Right lobe of liver (tissue), 6 donors: ENCODE measurements around the gene HNRNPH2. TPM values are rescaled to one million over a fixed set of nuclear protein-coding genes. Genes with fewer than 3 reads are reported as not detected.
A peak's percentile ranks its signal among the peaks of the same experiment; 100 is the strongest.

ENCODE experiments used
- ATAC-seq, 4 donors: fragments of 200-7000 bp; cut with Tn5 transposase; one replicate each; pipeline ENCODE4 v1.9.1; 2020; ENCODE audit warnings: mild to moderate bottlenecking in 4 of 4, moderate library complexity in 4 of 4
- DNase-seq, 3 donors: peaks; one replicate each; pipeline ENCODE4 v3.0.0-alpha.2; 2020
- H3K27ac ChIP-seq, 3 donors: fragments of 200-600 bp; one replicate each; pipeline ENCODE4 v1.8.0; 2022
- H3K27me3 ChIP-seq, 2 donors: fragments of 200-600 bp; one replicate each; pipeline ENCODE4 v1.8.0; 2022
- H3K36me3 ChIP-seq, 4 donors: fragments of 200-600 bp; sonication (generic) in 1 of 4; one replicate each; pipeline versions ENCODE4 v1.5.1 to v1.8.0; 2017 to 2022; ENCODE audit warnings: control low read depth in 1 of 4
- H3K4me1 ChIP-seq, 4 donors: fragments of 200-600 bp; sonication (generic) in 1 of 4; one replicate each; pipeline versions ENCODE4 v1.5.1 to v1.8.0; 2017 to 2022; ENCODE audit warnings: control low read depth in 1 of 4
- H3K4me3 ChIP-seq, 3 donors: fragments of 200-600 bp; one replicate each; pipeline ENCODE4 v1.8.0; 2022
- H3K9me3 ChIP-seq, 4 donors: fragments of 200-600 bp; sonication (generic) in 1 of 4; one replicate each; pipeline versions ENCODE4 v1.5.1 to v1.8.0; 2017 to 2022; ENCODE audit warnings: control low read depth in 1 of 4
- POLR2A ChIP-seq: fragments of 450-650 bp; IDR thresholded peaks from one replicate; pipeline ENCODE4 v1.6.1; 2017; ENCODE audit warnings: antibody characterized with exemption, mild to moderate bottlenecking
- WGBS: methylation state at CpG from one replicate; pipeline ENCODE4 v1.1.6; 2018; ENCODE audit warnings: low coverage, low lambda C conversion rate; ENCODE audit not compliant: insufficient coverage; ENCODE audit errors: missing lambda C conversion rate; 5-methylcytosine and 5-hydroxymethylcytosine counted together
- intact Hi-C, 2 donors: fragments of 100-400 bp; cut with DNase I; formaldehyde crosslinking; loops; one replicate each; pipeline versions ENCODE4 v1.11.2 to v1.14.1; 2022
- total RNA-seq, 6 experiments: library from RNA; depleted of rRNA in 2 of 6; stranded (reverse); fragments of >200 nt in 2 of 6; fragmentation: NEBNext Ultra II Directional in 3 of 6; extraction: Animal tissue kit (Norgen Biotek cat#: 25700) in 3 of 6; gene quantifications; one replicate each; pipeline versions ENCODE4 v1.1.0 to v1.2.4, GENCODE V29; 2016 to 2023
- TF ChIP-seq, protein P1 (sequence below), 4 donors: fragments of 200-600 bp in 3 of 4; fragments of 450-650 bp in 1 of 4; IDR thresholded peaks; one replicate each; pipeline versions ENCODE4 v1.5.1 to v1.8.0; 2016 to 2022; ENCODE audit warnings: antibody characterized with exemption in 4 of 4, mild to moderate bottlenecking in 2 of 4
- donor health status: DM: no; HTN: yes; CAD: no.
- donor health status: DM: no; HTN: no; CAD: no.
- donor health status: DM: no; HTN: no; CAD: no.
- donor health status: DM: no; HTN: yes; CAD: no.
- donor health status: DM: no; HTN: yes; CAD: no.

Gene HNRNPH2
- total RNA-seq, 6 experiments from 2014 or later = 19.5 to 38.2 (median 31.1) TPM

DNA sequence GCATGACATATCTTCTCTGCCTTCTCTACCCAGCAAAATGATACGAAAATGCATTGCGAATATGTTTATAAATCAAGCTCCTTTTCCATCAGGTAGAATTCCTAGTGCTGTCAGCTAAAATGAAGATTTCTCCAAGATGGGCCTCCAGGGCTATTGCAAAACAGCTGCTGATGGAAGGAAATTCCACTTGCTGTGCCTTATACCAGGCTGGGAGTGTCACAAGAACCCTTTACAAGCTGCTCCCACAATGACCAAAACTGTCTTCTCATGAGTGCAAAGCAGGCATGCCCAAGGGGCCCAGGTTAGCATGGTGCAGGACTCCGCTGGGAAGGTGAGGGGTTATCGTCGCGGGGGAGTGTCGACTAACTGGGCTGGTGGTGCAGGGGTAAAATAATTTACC is 8.7 kb downstream of the HNRNPH2 start:
- ATAC-seq = no peak
- H3K27me3 ChIP-seq = no peaks in the 10 kb centered on the region
- no peak for DNase-seq
- H3K4me1 ChIP-seq = no peaks in the 10 kb centered on the region
- intact Hi-C loops = no loop called here
- H3K4me3 ChIP-seq = no peak overlapping the region
- no peak for TF ChIP-seq POLR2A
- H3K36me3 ChIP-seq = peaks cover 0 to 10% (median 3%) of the 10 kb centered on the region in 4 donors
- H3K9me3 ChIP-seq = no peaks in the 10 kb centered on the region
- WGBS = 73% methylated on average over 7 of the region's 7 CpGs
- H3K27ac ChIP-seq = no peak overlapping the region

DNA sequence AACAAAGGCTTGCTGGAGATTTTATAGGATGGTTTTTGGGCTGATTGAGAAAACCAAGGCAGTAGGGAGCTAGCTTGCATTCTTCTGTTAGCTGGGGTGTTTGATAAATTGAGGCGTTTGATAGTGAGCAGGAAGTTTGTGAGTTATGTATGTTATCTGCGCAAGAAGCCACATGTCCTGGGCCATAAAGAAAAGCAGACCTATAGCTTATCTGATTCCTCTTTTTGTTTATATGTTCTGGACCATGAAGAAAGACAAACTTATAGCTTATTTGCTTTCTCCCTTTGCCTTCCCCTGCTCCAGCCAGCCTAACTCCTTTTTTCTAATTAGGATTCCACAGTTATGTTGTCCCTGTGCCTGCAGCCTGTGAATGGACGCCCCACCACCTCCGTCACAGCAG is 9.2 kb downstream of the HNRNPH2 start:
- intact Hi-C loops = no loop called here
- WGBS = 67% methylated on average over 4 of the region's 4 CpGs
- no peak for ATAC-seq
- no peak overlapping the region for H3K4me3 ChIP-seq
- H3K27me3 ChIP-seq = no peaks in the 10 kb centered on the region
- no peak for DNase-seq
- peaks cover 0 to 10% (median 2%) of the 10 kb centered on the region in 4 donors for H3K36me3 ChIP-seq
- no peaks in the 10 kb centered on the region for H3K4me1 ChIP-seq
- no peak for TF ChIP-seq POLR2A
- TF ChIP-seq, protein P1, sequence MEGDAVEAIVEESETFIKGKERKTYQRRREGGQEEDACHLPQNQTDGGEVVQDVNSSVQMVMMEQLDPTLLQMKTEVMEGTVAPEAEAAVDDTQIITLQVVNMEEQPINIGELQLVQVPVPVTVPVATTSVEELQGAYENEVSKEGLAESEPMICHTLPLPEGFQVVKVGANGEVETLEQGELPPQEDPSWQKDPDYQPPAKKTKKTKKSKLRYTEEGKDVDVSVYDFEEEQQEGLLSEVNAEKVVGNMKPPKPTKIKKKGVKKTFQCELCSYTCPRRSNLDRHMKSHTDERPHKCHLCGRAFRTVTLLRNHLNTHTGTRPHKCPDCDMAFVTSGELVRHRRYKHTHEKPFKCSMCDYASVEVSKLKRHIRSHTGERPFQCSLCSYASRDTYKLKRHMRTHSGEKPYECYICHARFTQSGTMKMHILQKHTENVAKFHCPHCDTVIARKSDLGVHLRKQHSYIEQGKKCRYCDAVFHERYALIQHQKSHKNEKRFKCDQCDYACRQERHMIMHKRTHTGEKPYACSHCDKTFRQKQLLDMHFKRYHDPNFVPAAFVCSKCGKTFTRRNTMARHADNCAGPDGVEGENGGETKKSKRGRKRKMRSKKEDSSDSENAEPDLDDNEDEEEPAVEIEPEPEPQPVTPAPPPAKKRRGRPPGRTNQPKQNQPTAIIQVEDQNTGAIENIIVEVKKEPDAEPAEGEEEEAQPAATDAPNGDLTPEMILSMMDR (IDR thresholded peaks at IDR 0.05) = no peak
- peak overlapping the region in 1 of 3 donors; percentile 89 for H3K27ac ChIP-seq
- H3K9me3 ChIP-seq = no peaks in the 10 kb centered on the region

DNA sequence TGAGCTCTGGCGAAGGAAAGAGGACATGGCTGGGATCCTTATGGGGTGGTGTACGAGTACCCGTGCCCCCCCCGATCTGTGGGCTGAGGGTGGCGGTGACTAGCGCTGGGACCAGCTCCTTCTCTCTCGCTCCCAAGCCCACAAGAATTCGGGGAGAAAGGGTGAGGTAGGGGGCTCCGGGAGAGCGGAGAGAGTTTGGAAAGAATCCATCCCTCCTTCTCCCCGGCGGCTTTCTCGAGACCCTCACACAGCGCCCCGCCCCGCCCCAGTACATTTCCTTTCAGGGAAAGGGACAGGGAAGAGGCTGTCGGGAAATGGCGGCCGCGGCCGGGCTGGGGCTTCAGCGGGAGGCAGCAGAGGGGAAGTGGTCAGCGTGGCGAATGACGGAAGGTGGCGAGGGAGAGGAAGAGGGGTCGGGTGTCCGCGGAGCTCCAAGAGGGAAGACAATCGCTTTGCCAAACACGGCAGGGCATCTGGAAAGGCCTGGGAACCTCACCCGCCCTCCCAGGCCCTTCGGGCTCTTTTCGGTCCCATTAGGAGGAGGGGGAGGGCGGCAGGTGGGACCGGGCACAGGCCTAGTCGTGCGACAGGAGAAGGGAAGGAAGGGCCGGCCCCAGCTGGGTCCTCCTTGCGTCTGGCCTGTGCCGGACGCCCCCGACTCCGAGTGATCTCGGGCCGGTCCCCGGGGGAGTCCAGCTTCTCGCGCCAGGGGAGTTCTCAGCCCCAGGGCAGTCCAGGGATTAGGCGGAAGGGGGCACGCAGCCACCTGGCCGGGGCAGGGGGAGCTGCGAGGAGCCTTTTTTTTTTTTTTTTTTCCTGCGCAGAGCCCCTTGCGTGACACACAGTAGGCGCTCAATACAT is 10.2 kb downstream of the HNRNPH2 start:
- ATAC-seq = peak; percentile 76 to 91 (median 79)
- peak; percentile 70 to 75 (median 72) for DNase-seq
- intact Hi-C loops = no loop called here

DNA sequence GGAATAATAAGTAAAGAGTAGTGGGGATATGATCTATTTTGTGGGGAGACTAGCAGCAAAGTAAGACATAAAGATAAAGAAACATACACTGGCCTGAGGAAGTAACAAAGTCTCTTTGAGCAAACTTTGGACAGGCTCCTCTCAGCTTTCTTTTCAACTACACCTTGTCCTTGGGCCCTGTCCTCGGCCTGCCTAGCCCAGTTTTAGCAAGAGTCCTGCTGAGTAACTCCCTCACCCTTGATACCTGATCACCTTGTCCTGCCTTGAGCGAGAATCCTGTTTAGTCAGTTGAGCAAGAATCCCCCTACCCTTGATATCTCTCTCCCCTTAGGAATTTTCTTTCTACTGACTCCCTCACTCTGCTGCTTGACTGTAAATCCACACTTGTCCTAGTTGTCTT is 11.5 kb downstream of the HNRNPH2 start:
- Histone ChIP-seq H3K36me3 (no peaks in the 10 kb centered on the region), H3K27ac (no peak overlapping the region), H3K4me1 (no peaks in the 10 kb centered on the region), H3K4me3 (no peak overlapping the region), H3K9me3 (no peaks in the 10 kb centered on the region), H3K27me3 (no peaks in the 10 kb centered on the region)
- ATAC-seq (no peak), DNase-seq (no peak)
- no peak for TF ChIP-seq POLR2A
- TF ChIP-seq, protein P1 (IDR thresholded peaks at IDR 0.05) = no peak
- intact Hi-C loops = no loop called here
- 61% methylated on average over 2 of the region's 2 CpGs for WGBS

More for the DNA sequence above, 10.2 kb downstream of the HNRNPH2 start:
- Histone ChIP-seq H3K27ac (peak overlapping the region; percentile 85 to 90 (median 89)), H3K4me3 (peak overlapping the region; percentile 53 to 62 (median 55)), H3K4me1 (no peaks in the 10 kb centered on the region), H3K36me3 (peaks cover 0 to 4% (median 0%) of the 10 kb centered on the region in 4 donors), H3K9me3 (no peaks in the 10 kb centered on the region), H3K27me3 (no peaks in the 10 kb centered on the region)
- WGBS = 15% methylated on average over 35 of the region's 56 CpGs
- TF ChIP-seq, protein P1 (IDR thresholded peaks at IDR 0.05) = no peak
- TF ChIP-seq POLR2A = peak; percentile 41

DNA sequence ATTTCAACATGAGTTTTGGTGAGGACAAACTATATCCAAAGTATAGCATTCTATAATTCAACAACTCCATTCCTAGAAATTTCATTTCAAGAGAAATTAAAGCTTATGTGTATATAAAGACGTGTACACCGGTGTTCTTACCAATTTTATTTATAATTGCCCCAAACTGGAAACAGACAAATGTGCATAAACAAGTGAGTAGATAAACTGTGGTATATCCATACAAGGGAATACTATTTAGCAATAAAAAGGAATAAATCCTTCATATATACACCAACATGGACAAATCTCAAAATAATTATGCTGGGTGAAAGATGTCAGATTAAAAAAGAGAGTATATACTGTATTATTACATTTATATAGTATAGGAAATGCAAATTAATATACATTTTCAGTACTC is 19.9 kb downstream of the HNRNPH2 start:
- intact Hi-C loops = no loop called here
- Histone ChIP-seq H3K9me3 (no peaks in the 10 kb centered on the region), H3K36me3 (peaks cover 0 to 3% (median 0%) of the 10 kb centered on the region in 4 donors), H3K4me3 (no peak overlapping the region), H3K27ac (no peak overlapping the region), H3K4me1 (no peaks in the 10 kb centered on the region), H3K27me3 (peaks cover 0 to 6% of the 10 kb centered on the region in 2 donors)
- TF ChIP-seq, protein P1 (IDR thresholded peaks at IDR 0.05) = no peak
- no peak for TF ChIP-seq POLR2A
- no peak for ATAC-seq
- DNase-seq = no peak
- WGBS = 81% methylated on average over 2 of the region's 2 CpGs
